Muscle layer of colon (tissue), 2 donors: ENCODE results near the gene DENND1C.

ENCODE experiments used
- H3K27ac ChIP-seq: one replicate; pipeline ENCODE4 v1.7.0; 2013; ENCODE audit warnings: low read depth, mild to moderate bottlenecking, low read length, moderate library complexity
- H3K27me3 ChIP-seq, 2 donors: one replicate each; pipeline ENCODE4 v1.7.0; 2013; ENCODE audit warnings: low read length in 2 of 2, mild to moderate bottlenecking in 2 of 2; ENCODE audit not compliant: insufficient read depth in 2 of 2, control insufficient read depth in 1 of 2
- H3K36me3 ChIP-seq: one replicate; pipeline ENCODE4 v1.7.0; 2013; ENCODE audit warnings: mild to moderate bottlenecking, low read length; ENCODE audit not compliant: insufficient read depth
- H3K4me1 ChIP-seq: one replicate; pipeline ENCODE4 v1.7.0; 2013; ENCODE audit warnings: mild to moderate bottlenecking, low read length; ENCODE audit not compliant: insufficient read depth
- H3K4me3 ChIP-seq, 2 donors: one replicate each; pipeline ENCODE4 v1.7.0; 2013; ENCODE audit warnings: low read length in 2 of 2, low read depth in 1 of 2, mild to moderate bottlenecking in 1 of 2, moderate library complexity in 1 of 2
- H3K9ac ChIP-seq: one replicate; pipeline ENCODE4 v1.7.0; 2013; ENCODE audit warnings: low read length
- H3K9me3 ChIP-seq: one replicate; pipeline ENCODE4 v1.7.0; 2013; ENCODE audit warnings: mild to moderate bottlenecking, low read length
- donor health status: abdominal sarcoma.
- donor health status: Adenocarcinoma of cecum.

Gene DENND1C

GRCh38 chr19:6501740-6502648 lies 20.4 kb upstream of the DENND1C start, which contains the start of gene TUBB4A:
TSS of gene TUBB4A (minus strand) at chr19:6502309. CDS start at chr19:6502212, 97 bp downstream.
- H3K9me3 ChIP-seq = no peaks in the 10 kb centered on the region
- no peaks in the 10 kb centered on the region for H3K36me3 ChIP-seq
- peak within 1 kb of the TSS in 1 of 2 donors; percentile 50 for H3K4me3 ChIP-seq
- no peaks in the 10 kb centered on the region for H3K4me1 ChIP-seq
- no peak within 1 kb of the TSS for H3K9ac ChIP-seq
- no peak within 1 kb of the TSS for H3K27ac ChIP-seq
- H3K27me3 ChIP-seq = peaks cover 11 to 29% of the 10 kb centered on the region in 2 donors

GRCh38 chr19:6500837-6501739 lies 19.5 kb upstream of the DENND1C start:
- Histone ChIP-seq H3K27ac (no peak overlapping the region), H3K9me3 (no peaks in the 10 kb centered on the region), H3K4me1 (no peaks in the 10 kb centered on the region), H3K27me3 (peaks cover 11 to 29% of the 10 kb centered on the region in 2 donors), H3K4me3 (no peak overlapping the region), H3K9ac (no peak overlapping the region), H3K36me3 (no peaks in the 10 kb centered on the region)

GRCh38 chr19:6499052-6499790 lies 17.6 kb upstream of the DENND1C start:
- no peak overlapping the region for H3K9ac ChIP-seq
- H3K4me3 ChIP-seq = no peak overlapping the region
- H3K27me3 ChIP-seq = peaks cover 11 to 29% of the 10 kb centered on the region in 2 donors
- no peaks in the 10 kb centered on the region for H3K9me3 ChIP-seq
- no peaks in the 10 kb centered on the region for H3K36me3 ChIP-seq
- H3K4me1 ChIP-seq = no peaks in the 10 kb centered on the region
- no peak overlapping the region for H3K27ac ChIP-seq

GRCh38 chr19:6498294-6499036 lies 16.9 kb upstream of the DENND1C start:
- no peak overlapping the region for H3K4me3 ChIP-seq
- no peaks in the 10 kb centered on the region for H3K4me1 ChIP-seq
- peaks cover 11 to 29% of the 10 kb centered on the region in 2 donors for H3K27me3 ChIP-seq
- no peak overlapping the region for H3K27ac ChIP-seq
- H3K9ac ChIP-seq = no peak overlapping the region
- H3K36me3 ChIP-seq = no peaks in the 10 kb centered on the region
- no peaks in the 10 kb centered on the region for H3K9me3 ChIP-seq

GRCh38 chr19:6495947-6496346 lies 14.4 kb upstream of the DENND1C start:
- Histone ChIP-seq H3K36me3 (no peaks in the 10 kb centered on the region), H3K4me3 (no peak overlapping the region), H3K27me3 (peaks cover 5 to 8% of the 10 kb centered on the region in 2 donors), H3K9ac (no peak overlapping the region), H3K9me3 (peaks cover 6% of the 10 kb centered on the region), H3K27ac (no peak overlapping the region), H3K4me1 (no peaks in the 10 kb centered on the region)

GRCh38 chr19:6494438-6495036 lies 12.9 kb upstream of the DENND1C start:
- Histone ChIP-seq H3K27me3 (no peaks in the 10 kb centered on the region), H3K4me1 (no peaks in the 10 kb centered on the region), H3K27ac (no peak overlapping the region), H3K9me3 (peaks cover 6% of the 10 kb centered on the region), H3K36me3 (no peaks in the 10 kb centered on the region), H3K4me3 (no peak overlapping the region), H3K9ac (no peak overlapping the region)

GRCh38 chr19:6491802-6492592 lies 10.4 kb upstream of the DENND1C start:
- Histone ChIP-seq H3K4me3 (no peak overlapping the region), H3K27ac (no peak overlapping the region), H3K27me3 (no peaks in the 10 kb centered on the region), H3K9me3 (peaks cover 6% of the 10 kb centered on the region), H3K4me1 (no peaks in the 10 kb centered on the region), H3K36me3 (no peaks in the 10 kb centered on the region), H3K9ac (no peak overlapping the region)

- Histone ChIP-seq H3K4me1 (no peaks in the 10 kb centered on the region), H3K36me3 (no peaks in the 10 kb centered on the region), H3K9ac (no peak overlapping the region), H3K27me3 (no peaks in the 10 kb centered on the region), H3K27ac (no peak overlapping the region), H3K9me3 (peaks cover 6% of the 10 kb centered on the region), H3K4me3 (no peak overlapping the region)
Measured at GRCh38 chr19:6490134-6490533, 8.5 kb upstream of the DENND1C start.

- H3K4me1 ChIP-seq = no peaks in the 10 kb centered on the region
- H3K9ac ChIP-seq = no peak overlapping the region
- H3K9me3 ChIP-seq = peaks cover 6% of the 10 kb centered on the region
- H3K4me3 ChIP-seq = no peak overlapping the region
- no peaks in the 10 kb centered on the region for H3K27me3 ChIP-seq
- H3K36me3 ChIP-seq = no peaks in the 10 kb centered on the region
- H3K27ac ChIP-seq = no peak overlapping the region
Measured at GRCh38 chr19:6489278-6490061, 7.9 kb upstream of the DENND1C start.
